GM19025 (cell line): ENCODE data around the gene PACRG.

ENCODE experiments used
- ATAC-seq: cut with Tn5 transposase; IDR thresholded peaks from one replicate; pipeline ENCODE4 v1.9.1; 2021; ENCODE audit warnings: mild to moderate bottlenecking, low read depth, moderate library complexity; ENCODE audit not compliant: unreplicated experiment

The PACRG gene

DNA sequence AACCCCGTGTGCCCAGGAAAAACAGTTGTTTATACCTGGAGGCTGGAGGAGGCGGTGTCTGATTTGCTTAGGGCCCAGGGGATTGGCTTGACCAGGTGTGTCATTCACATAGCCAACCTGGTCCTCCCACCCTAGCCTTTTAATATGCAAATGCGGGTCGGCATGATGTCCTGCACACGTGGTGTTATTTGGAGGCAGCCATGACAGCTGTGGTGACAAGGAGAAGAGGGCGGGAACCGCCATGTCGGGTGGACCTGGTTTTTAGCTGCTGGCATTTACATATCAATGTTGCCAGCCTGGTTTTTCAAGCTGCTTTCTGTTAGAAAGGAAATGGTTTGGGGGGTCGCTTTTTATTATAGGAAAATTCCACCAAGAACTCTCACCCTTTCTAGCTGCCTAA, 395.3 kb downstream of the PACRG start:
- ATAC-seq, result no peak

DNA sequence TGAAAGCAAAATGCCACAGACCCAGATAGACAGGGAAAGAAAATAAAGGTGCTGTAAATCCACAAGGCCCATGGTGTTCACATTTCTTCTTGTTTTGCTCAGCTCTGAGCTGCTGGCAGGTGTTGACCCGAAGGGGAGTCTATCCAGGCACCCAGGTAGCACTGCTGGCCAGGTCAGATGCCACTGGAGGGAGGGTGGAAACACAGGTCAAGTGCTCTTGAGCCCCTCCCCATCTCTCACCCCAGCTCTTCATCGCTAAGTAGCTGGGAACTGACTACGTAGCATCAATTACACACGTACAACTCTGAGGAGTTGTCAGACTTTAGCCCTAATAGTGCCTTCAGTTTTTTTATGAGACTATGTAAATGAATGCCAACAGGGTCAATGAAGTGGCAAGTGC, 399.0 kb downstream of the PACRG start:
- ATAC-seq, result no peak

DNA sequence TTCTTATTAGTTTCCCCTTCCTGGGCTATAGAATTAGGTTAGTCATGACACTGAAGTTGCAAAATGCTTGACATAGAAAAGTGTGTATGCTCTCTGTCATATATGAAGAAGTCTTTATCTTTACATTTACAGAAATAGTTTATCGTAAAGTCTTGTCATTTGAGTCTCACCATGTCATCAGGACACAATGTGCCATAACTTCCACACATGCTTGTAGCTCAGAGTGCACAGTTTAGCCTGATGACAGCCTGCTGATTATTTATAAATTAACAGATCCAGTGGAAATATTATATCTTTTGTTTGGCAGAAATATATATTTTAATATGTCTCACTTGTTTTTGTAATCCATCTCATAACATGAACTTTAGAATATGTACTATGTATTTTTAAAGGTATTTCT, 399.8 kb downstream of the PACRG start:
- no peak for ATAC-seq

DNA sequence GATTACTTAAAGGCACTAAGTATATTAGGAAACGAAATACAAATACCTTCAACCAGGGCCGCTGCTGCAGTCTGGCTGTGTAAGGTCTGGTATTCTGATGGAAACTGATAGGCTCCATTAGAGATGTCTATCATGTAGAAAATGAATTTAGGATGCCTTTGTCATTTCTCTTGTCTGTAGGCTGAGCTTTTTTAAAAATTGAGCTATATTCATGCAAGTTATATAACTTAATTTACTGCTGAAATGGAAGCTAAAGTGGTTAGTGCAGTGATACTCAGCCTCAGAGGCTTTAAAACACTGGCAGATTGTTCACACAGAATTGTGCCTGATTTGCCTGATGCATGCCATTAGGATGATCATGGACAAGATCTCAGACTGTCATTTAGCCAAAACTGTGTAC, 400.6 kb downstream of the PACRG start:
- ATAC-seq, result no peak

DNA sequence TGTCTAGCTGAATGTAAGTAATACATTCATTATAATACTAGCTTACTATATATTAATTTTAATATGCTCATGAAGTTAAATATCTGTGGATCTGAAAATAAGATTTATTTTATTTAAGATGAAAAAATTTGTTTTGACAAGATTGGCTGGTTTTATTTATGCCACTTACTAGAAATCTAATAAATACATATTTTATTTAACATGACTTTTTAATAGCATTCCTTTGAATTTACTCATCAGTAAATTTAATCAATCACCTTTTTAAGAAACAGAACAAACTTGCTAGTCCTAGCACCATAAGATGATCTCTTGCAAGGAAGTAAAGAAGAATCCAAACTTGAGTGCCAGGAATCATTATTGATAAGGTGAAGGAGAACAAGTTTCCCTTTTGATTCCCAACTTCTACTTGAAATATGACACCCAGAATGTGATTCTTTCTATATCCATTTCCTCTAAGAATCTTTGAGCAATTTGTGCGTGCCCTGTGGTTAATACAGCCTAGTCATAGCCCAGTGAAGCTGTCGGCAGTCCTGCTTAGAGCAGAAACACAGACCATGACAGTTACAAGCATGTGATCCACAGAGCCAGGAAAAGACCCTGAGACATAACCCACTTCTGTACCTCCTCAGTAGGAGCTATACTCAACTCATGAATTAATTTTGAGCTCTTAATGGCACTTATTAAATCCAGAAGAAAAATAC, 404.4 kb downstream of the PACRG start:
- no peak for ATAC-seq

DNA sequence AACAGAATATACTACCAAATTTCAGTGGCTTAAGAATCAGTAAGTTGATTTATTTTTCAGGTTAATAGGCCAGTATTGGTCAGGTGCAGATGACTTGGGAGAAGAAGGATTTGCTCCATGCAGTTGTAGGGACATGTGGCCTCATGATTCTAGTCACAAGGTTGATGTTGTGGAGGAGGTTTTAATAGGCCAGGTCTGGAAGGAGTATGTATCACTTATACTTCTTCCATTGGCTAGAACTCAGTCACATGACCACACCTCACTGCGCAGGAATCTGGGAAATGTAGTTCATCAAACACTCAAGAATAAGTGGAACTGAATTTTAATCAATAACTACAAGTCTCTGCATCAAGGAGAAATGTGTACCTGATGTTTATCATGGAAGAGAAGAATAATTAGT, 405.2 kb downstream of the PACRG start:
- no peak for ATAC-seq

DNA sequence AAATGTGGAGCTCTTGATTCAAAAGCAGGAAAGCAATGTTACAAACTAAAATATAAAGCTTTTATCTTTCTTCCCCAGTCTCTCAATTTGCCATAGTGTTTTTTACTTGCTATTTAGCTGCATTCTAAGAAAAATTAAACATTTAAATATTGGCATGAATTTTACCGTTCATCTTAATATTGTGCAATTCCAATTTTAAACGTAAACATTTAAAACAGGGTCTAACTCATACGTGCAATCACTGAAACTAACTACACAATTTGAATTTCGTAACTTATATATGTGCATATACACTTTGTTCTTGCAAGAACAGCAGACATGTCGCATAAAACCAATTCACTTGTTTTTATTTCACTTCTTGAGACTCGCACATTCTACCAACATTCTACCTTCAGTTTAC, 405.9 kb downstream of the PACRG start:
- ATAC-seq, result no peak

DNA sequence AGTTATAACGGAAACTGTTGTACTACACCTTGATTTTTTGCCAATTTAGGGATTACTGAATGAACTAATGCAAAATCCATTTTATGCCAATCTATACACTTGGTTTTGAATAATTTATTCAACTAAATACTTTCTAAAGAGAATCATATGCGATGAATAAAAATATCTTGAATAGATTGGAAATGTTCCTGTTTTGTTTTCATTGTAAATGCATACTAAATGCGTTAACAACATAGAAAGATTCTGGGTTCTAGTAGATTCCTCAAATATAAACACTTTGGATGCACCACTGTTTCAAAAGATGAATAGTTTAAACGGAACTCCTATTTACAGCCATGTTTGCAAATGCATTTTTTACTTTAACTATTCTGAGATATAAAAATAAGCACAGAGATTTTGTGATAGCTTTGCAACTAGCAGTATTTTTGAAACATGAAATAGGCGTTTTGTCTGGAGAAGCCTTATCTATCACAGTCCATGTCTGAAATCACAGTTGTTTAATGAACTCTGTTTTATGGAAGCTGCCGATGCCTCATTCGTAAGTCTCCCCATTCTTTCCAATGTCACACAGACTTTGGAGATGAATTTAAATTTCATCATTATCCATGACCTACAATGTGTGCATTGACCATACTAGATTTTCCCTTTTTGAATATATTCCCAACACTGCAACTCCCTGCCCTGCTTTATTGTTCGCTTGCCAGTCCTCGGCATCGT, 409.1 kb downstream of the PACRG start:
- ATAC-seq, result no peak

DNA sequence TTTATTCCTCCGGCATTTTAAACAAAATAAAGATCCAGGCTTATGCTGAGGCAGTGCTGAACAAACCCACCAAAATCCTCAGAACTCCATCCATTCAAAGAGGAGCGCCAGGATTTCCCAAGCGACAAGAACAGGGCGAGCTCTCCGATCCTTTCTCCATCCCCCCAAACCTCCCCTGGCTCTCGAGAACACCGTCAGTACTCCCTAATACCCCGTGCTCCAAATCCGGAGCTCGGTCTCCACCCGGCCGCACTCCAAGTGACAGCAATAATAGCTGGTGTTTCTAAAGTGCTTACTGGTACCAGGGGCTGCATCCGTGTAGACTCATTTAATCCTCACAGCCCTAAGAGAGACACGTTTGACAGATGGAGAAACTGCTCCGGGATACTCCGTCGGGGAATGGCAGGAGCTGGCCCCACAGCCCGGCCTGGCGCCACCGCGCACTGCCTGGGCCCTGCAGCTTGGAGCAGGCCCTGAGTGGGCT, 409.7 kb downstream of the PACRG start:
- ATAC-seq, result no peak

DNA sequence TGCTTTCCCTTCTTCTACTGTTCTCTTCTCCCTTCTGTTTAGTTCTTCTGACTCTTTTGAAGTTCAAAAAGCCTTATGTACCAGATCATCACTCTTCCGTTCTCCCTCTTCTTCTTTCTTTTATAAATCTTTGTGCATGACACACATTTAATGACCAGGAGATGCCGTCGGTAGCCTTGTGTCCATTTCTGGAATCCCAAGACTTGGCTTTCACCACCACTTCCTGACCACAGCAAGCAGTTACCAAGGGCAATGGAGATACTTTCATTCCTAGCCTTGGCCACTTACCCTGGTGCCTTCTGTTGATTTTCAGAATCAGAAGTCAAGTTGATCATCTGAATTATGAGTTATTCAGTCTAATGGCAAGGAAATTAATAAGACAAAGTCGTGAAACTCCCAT, 418.3 kb downstream of the PACRG start:
- ATAC-seq, result no peak

DNA sequence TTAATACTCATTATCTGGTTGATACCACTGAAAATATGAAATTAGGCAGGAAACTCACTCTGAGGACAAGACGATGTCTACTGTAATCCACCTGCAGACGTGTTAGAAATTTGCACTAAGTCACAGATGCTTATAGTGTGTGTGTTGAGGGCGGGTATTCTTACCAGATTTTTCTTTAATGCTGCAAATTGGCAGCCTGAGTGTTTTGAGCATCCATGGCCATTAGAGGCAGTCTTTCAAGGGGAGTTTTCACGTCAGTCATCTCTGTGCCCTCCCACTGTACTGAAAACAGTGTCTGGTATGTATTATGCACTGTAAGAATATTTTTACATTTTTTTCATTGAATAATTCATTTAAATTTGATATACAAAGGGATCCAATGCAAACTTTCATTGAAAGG, 420.2 kb downstream of the PACRG start:
- ATAC-seq, result no peak

DNA sequence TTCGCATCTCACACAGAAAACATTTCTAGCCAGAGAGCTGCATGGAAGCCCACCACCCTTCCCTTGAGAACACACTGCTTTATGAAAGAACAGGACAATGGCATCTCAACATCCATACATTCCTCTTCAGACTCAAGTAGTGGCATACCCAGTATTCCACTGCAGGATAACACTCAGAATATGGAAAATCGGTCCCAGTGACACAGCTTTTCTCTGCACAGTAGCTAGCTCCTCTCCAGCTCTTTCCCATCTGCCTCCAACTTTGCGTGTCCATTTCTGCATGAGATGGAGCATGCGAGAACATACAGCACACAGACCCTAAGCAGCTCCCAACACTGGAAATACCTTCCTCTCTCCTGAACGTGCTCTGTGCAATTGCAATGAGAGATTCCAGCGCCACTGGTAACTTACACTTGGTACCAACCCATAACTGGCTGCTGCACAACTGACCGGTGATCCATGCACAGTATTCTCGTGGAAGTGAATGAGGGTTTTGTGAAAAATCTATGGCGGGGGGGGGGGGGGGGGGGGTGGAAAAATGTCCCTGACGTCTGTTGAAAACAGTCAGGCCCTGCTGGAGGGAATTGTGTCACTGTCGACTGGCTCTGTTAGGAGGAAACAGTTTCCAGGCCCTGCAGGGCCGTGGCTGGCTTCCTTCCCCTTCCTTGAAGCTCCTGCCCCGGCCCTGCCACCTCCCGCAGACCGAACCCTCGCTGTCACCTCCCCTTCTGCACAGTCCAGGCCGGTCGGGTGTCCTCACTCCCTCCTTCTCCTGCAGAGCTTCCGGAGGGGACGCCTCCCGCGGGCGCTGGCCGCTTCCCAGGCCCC, 420.9 kb downstream of the PACRG start:
- ATAC-seq, result no peak

DNA sequence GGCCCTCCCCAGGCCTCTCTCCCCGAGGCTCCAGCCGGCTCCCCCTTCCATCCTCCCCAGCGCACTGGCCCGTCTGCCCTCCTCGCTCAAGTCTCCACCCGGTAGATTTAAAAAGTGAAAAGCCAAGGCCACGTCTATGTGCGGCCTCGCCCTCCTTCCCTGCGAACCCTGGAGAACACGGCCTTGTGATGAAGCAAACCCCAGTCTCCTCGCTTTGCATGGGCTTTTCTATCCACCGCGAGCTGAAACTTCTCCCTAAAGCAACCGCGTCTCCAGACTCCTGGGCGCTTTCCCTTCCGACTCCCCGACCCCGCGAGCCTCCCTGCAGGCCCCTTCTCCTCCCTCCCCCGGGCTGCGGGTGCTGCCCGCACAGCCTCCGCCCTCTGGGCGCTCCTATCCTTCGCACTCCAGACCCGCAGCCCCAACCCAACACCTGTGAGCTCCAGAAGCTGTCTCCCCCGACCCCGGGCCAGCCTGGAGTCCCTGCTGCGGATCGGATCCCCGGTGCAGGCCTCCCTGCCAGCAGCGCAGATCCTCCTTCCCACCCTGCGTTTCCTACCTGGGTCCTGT, 421.6 kb downstream of the PACRG start:
- ATAC-seq, result no peak

DNA sequence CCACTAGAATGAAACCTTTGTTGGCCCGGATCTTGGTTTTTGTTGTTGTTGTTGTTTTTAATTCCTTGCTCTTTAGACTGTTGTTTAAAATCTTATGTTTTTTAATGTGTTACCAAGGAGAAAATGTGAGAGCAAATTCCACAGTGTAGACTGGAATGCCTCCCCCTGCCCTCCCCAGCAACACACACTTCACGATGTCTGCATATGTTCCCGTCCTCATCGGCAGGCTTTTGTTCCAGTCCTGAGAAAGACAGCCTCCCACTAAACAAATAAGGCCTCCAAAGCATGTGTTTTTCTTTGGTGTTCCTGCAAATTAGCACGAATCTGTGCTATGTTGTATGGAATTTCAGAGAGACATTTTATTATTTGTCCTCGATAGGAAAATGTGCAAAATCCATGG, 423.4 kb downstream of the PACRG start:
- ATAC-seq, result no peak

DNA sequence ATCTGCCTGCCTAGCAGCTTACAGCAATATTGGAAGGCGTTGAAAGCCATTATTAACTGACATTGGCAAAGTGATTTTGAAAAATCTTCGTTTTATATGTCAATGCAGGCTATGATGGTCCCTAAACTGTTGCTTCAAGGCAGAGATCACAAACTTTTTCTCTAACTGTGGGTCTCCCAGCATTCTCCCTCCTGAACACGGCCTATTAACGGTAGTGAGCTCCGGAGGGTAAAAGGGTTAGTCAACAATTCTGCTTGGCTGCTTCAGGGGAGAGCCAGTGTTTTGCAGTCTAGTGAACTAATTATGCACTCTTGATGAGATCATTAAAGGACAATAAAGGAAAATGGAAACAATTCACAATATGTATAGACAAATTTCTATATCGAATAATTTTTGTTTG, 424.9 kb downstream of the PACRG start:
- no peak for ATAC-seq

DNA sequence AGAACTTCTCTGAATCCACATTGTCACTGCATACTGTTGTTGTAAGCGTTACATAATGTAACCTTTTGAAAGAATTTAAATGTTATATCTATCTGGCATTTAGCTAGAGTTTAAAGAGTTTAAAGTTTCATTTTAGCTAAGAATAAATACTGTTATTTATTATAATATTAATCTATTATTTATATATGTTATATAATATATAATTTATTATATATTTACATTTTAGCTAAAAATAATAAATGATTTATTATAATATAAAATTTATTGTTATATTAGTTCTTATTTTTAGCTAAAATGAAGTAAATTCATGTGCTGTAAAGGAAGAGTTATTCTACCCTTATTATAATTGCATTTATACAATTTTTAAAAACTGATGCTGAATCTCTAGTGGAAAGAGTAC, 431.3 kb downstream of the PACRG start:
- ATAC-seq, result no peak

DNA sequence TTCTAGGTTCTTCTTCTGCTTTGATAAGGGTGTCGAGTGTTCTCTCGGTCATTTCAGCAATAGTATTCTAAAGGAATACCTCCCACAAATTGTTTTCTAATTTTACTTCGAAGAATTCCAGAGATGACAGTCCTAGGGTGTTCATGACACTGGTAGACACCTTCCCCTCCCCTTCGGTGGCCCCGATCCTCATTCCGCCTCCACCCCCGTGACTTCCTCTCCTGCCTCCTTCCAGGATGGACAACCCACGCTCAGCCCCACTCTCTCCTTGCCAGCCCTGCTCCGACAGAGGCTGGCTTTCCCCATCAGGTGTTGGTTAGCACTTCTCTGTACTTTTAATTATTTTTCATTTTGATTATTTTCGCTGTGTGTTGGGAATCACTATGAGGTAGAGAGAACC, 431.9 kb downstream of the PACRG start:
- no peak for ATAC-seq

DNA sequence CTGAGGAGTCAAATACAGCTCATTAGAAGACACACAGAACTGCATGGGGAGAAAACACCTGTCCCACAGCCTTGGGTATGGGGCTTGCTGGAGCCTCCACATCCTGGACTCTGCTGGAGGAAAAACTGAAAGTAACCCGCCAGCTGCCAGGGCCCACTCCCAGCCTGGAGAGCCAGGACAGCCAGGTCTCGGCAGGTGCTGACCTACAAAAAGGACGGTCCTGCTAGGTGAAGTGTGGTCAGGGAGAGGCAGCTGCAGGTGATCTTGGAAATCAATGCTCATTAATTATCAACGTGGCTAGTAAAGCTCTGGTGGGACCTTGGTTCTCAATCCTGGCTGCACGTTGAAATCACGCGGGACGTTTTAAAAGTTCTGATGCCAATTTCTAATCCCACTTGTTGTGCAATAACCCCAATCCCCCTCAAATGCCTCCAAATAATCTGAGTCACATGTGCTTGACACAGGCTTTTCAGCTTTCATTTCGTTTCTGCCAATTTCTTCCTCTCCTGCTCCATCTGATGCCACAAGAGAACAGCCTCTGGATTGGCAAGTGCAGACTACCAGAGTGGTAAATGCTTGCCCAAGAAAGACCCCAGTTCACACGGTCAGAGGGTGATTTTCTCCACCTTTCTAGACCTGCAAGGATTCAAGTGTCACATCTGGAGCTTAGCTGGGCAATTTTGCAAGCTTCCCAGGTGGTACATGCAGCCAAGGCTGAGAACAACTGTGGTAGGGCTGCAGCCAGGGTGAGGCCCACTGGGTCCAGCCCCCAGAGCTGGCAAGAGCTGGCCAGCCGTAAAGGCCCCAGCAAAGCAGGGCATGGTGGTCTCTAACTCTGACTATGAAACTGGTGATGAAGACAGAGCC, 434.5 kb downstream of the PACRG start:
- no peak for ATAC-seq

DNA sequence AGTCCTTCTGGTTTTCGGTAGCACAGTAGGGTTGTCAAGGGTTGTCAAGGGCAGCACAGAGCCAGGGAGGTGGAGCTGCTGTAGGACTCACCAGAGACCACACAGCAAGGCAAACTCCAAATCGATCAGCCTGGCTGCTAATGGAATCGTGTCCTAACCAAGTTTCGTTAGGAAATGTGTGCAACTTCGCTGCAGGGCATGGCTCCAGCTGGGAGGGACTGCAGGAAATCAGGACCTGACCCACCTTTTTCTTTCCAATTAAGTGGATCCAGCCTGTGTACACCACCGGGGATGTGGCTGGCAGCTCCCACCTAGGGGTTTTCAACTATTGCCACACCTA, 435.1 kb downstream of the PACRG start:
- no peak for ATAC-seq

DNA sequence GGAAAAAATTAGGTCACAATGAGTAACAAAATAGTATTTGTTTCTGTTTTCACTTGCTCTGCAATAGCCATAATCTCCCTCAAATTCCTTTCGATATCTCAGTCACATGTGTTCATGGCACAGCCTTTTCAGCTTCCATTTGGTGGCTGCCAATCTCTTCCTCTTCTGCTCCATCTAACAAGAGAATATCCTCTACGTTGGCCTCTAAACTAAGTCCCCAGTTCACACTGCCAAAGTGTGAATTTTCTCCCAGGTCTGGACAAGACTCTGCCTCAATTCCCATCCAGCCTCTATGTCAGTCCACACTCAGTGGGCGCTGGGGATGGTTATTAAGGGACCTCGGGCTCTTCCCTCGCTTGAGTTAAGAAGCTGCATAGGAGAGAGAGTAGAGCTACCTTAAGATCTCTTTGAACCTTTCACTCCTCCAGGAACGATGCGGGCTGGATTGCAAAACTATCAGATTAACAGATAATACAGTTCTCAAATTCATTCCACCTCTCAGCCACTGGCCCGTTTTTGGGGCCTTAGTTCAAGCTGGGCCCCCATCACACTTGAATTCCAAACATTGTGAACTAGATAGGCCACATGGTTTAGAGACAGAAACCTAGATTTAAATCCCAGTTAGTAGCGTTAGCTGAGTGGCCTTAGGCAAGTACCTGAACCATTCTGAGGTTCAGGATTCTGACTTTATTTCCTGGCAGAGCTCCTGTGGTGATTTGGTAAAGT, 436.6 kb downstream of the PACRG start:
- ATAC-seq, result no peak
